Body of pancreas (tissue), 4 donors: ENCODE measurements around the gene ANKRD44. TPM values are rescaled to one million over a fixed set of nuclear protein-coding genes. Genes with fewer than 3 reads are reported as not detected.

ENCODE experiments used
- ATAC-seq: fragments of 150-250 bp; one replicate; pipeline ENCODE4 v1.9.1; 2016
- DNase-seq, 4 donors: peaks; one replicate each; pipeline ENCODE4 v3.0.0-alpha.2; 2019
- H3K27ac ChIP-seq, 4 donors: fragments of 200-600 bp; sonication (generic); 1 replicate in 3 of 4; 2 replicates in 1 of 4; pipeline versions ENCODE4 v1.5.1 to v1.6.1; 2016 to 2019; ENCODE audit warnings: mild to moderate bottlenecking in 1 of 4, mixed read lengths in 1 of 4, moderate library complexity in 1 of 4
- H3K27me3 ChIP-seq, 2 donors: fragments of 200-600 bp; sonication (generic); one replicate each; pipeline ENCODE4 v1.6.0; 2016; ENCODE audit warnings: mild to moderate bottlenecking in 1 of 2
- H3K36me3 ChIP-seq, 2 donors: fragments of 200-600 bp; sonication (generic); replicated peaks in 1 of 2; 2 replicates each; pipeline ENCODE4 v1.5.1; 2016; ENCODE audit warnings: low read depth in 2 of 2; ENCODE audit not compliant: insufficient read depth in 1 of 2
- H3K4me1 ChIP-seq: fragments of 200-600 bp; sonication (generic); one replicate; pipeline ENCODE4 v1.6.0; 2016
- H3K4me3 ChIP-seq, 2 donors: fragments of 200-600 bp; sonication (generic); 1 replicate in 1 of 2; 2 replicates in 1 of 2; pipeline ENCODE4 v1.5.1; 2016 to 2019
- H3K9me3 ChIP-seq, 3 donors: fragments of 200-600 bp; sonication (generic); 1 replicate in 2 of 3; 2 replicates in 1 of 3; pipeline ENCODE4 v1.5.1; 2016
- POLR2A ChIP-seq, 3 donors: fragments of 450-650 bp; IDR thresholded peaks; one replicate each; pipeline ENCODE4 v1.6.1; 2016; ENCODE audit warnings: antibody characterized with exemption in 3 of 3, mild to moderate bottlenecking in 2 of 3
- WGBS, 2 donors: methylation state at CpG; one replicate each; pipeline ENCODE4 v1.1.5; 2017; 5-methylcytosine and 5-hydroxymethylcytosine counted together
- intact Hi-C: fragments of 100-400 bp; cut with DNase I; formaldehyde crosslinking; loops from one replicate; pipeline ENCODE4 v1.15.1; 2023
- total RNA-seq, 2 donors: library from RNA; depleted of rRNA; stranded (reverse); fragments of >200 nt; gene quantifications; one replicate each; pipeline ENCODE4 v1.1.0, GENCODE V29; 2016
- TF ChIP-seq, protein P1 (sequence below), 7 experiments: fragments of 450-650 bp in 4 of 7; fragments of 200-600 bp in 3 of 7; sonication (generic) in 3 of 7; IDR thresholded peaks; one replicate each; pipeline ENCODE4 v1.5.1; 2016 to 2019; ENCODE audit warnings: antibody characterized with exemption in 7 of 7

Gene ANKRD44
- total RNA-seq = 10 to 100 TPM; 12.2 TPM

DNA sequence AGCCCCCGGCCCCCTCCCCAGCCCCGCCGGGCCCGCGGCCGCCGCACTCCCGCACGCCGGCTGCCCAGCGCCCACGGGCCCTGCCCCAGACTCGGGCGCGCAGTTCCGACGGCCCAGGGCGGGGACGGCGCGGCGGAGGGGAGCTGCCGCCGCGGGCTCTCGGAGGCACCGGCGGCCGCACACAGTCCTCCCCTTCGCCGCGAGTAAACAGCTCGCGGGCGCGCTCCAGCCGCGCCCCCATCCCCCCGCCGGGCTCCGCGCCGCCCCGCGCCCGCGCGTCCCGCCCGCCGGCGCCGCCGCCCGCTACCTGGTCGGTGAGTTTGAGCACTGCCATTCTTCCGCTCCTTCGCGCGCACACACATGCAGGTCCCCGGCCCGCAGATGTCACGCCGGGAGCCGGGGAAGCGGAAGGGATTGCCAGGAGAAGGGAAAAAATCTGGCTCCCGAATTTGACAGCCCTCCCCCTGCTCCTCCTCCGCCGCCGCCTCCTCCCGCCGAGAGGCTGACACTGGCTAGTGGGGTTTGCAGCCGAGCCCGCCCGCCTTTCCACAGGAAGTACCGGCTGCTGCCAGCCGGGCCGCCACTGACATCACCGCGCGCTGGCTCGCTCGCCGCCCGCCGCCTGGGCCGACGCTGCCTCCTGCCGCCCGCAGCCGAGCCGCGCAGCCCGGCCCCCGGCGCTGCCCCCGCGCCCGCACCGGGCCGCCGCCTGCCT, at the start of gene ANKRD44:
ANKRD44 (minus strand) TSS at position 510 of the 715 bp plus-strand sequence; CDS start at position 334, 176 bp downstream.
- H3K9me3 ChIP-seq = no peaks in the 10 kb centered on the region
- ATAC-seq = peak; percentile 93
- H3K27ac ChIP-seq = peak within 1 kb of the TSS; percentile 85 to 89 (median 88)
- peak within 1 kb of the TSS; percentile 33 to 47 for H3K4me3 ChIP-seq
- DNase-seq = peak; percentile 91 to 93 (median 92)
- no peaks in the 10 kb centered on the region for H3K36me3 ChIP-seq
- TF ChIP-seq, protein P1, sequence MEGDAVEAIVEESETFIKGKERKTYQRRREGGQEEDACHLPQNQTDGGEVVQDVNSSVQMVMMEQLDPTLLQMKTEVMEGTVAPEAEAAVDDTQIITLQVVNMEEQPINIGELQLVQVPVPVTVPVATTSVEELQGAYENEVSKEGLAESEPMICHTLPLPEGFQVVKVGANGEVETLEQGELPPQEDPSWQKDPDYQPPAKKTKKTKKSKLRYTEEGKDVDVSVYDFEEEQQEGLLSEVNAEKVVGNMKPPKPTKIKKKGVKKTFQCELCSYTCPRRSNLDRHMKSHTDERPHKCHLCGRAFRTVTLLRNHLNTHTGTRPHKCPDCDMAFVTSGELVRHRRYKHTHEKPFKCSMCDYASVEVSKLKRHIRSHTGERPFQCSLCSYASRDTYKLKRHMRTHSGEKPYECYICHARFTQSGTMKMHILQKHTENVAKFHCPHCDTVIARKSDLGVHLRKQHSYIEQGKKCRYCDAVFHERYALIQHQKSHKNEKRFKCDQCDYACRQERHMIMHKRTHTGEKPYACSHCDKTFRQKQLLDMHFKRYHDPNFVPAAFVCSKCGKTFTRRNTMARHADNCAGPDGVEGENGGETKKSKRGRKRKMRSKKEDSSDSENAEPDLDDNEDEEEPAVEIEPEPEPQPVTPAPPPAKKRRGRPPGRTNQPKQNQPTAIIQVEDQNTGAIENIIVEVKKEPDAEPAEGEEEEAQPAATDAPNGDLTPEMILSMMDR (IDR thresholded peaks at IDR 0.05) = peak; percentile 11 to 94 (median 53)
- TF ChIP-seq POLR2A (IDR thresholded peaks at IDR 0.05) = peak; percentile 75 to 87 (median 87)
- 0% methylated on average over 2 to 95 of the region's 102 CpGs for WGBS, 2 donors
- intact Hi-C loops = loop anchor here (5.0 kb wide), 1 partner anchor 123 kb away; no protein-coding TSS in a partner anchor
- H3K4me1 ChIP-seq = peaks cover 33% of the 10 kb centered on the region
- no peaks in the 10 kb centered on the region for H3K27me3 ChIP-seq

DNA sequence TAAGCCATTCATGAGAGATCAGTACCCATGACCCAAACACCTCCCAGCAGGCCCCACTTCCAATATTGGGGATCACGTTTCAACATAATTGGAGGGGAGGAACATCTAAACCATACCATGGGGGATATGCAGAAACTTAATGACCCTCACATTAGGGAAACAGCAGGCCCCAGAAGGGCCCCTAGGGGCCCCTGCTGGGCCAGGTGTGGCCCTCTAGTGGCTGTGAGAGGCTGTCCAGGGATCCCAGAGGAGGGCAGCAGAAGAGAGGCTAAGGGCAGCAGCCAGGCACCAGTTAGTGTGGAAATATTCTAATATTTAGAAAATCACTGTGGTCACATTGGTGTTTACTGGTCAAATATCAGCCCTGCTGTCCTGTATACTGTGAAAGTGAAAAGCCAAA, 49.3 kb upstream of the ANKRD44 start:
- WGBS, 2 donors = 100% methylated on average over 1 of the region's 1 CpG
- no peaks in the 10 kb centered on the region for H3K9me3 ChIP-seq
- H3K27ac ChIP-seq = no peak overlapping the region
- no peak for TF ChIP-seq POLR2A (IDR thresholded peaks at IDR 0.05)
- TF ChIP-seq, protein P1 (IDR thresholded peaks at IDR 0.05) = no peak
- H3K4me3 ChIP-seq = no peak overlapping the region
- H3K4me1 ChIP-seq = no peaks in the 10 kb centered on the region
- ATAC-seq (no peak), DNase-seq (no peak)
- H3K36me3 ChIP-seq = no peaks in the 10 kb centered on the region
- intact Hi-C loops = no loop called here
- no peaks in the 10 kb centered on the region for H3K27me3 ChIP-seq

DNA sequence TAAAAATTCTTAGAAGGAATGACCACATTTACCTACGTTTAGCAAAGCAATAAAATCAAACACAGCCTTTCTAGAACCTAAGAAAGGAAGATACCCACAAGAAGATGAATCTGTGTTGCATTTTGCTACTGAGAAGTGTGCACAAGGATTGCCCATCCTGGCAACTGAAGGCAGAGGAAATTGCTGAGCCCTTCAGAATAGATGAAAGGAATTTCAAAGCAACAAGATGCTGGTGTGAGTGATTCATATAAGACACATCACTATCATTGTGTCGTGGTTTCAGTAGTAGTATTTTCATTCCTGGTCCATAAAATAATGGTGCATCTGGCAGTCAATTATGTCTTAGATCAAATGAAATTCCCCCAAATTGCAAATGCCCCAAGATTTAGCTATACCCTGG, 48.4 kb upstream of the ANKRD44 start:
- Histone ChIP-seq H3K27ac (no peak overlapping the region), H3K9me3 (no peaks in the 10 kb centered on the region), H3K4me1 (no peaks in the 10 kb centered on the region), H3K36me3 (no peaks in the 10 kb centered on the region), H3K4me3 (no peak overlapping the region), H3K27me3 (no peaks in the 10 kb centered on the region)
- no peak for ATAC-seq
- intact Hi-C loops = no loop called here
- TF ChIP-seq POLR2A (IDR thresholded peaks at IDR 0.05) = no peak
- TF ChIP-seq, protein P1 (IDR thresholded peaks at IDR 0.05) = no peak
- DNase-seq = no peak
- WGBS, 2 donors = 47 to 51% methylated on average over 2 of the region's 2 CpGs

DNA sequence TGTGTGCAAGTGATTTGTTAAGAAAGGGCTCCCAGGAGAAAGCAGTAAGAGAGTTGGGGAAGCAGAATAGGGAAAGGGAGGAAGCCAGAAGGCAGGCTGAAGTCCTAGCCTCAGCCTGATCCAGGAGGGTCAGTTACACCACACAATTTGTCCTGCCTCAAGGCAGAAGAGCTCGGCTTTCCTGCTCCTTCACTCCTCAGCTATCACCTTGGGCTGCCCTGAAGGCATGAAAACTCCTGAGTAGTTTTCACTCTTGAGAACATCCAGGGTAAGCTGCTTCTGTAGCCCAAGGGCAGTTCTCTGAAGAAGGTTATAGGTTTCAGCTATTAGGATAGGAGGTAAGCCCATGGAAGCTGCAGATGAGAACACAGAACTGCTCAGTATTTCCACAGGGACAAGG, 47.4 kb upstream of the ANKRD44 start:
- no peaks in the 10 kb centered on the region for H3K27me3 ChIP-seq
- TF ChIP-seq POLR2A (IDR thresholded peaks at IDR 0.05) = no peak
- TF ChIP-seq, protein P1 (IDR thresholded peaks at IDR 0.05) = no peak
- 64 to 70% methylated on average over 1 of the region's 1 CpG for WGBS, 2 donors
- no peak for DNase-seq
- no peaks in the 10 kb centered on the region for H3K9me3 ChIP-seq
- intact Hi-C loops = no loop called here
- H3K27ac ChIP-seq = no peak overlapping the region
- no peaks in the 10 kb centered on the region for H3K36me3 ChIP-seq
- no peaks in the 10 kb centered on the region for H3K4me1 ChIP-seq
- no peak for ATAC-seq
- no peak overlapping the region for H3K4me3 ChIP-seq

DNA sequence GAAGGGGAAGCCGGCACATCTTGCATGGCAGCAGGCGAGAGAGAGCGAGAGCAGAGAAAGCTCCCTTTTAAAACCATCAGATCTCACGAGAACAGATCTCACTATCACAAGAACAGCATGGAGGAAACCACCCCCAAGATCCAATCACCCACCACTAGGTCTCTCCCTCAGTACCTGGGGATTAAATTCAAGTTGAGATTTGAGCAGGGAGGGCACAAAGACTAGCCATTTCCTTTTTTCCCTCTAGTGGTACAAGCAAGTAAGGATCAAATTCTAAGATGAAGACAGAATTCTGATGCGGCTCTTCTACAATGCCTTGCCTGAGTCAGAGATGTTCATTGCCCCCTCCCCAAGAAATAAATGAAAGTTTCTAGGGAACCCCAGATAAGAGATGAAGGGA, 45.6 kb upstream of the ANKRD44 start:
- intact Hi-C loops = no loop called here
- Histone ChIP-seq H3K27ac (no peak overlapping the region), H3K36me3 (no peaks in the 10 kb centered on the region), H3K27me3 (no peaks in the 10 kb centered on the region), H3K4me1 (no peaks in the 10 kb centered on the region), H3K9me3 (no peaks in the 10 kb centered on the region), H3K4me3 (no peak overlapping the region)
- no peak for ATAC-seq
- 71 to 77% methylated on average over 5 of the region's 5 CpGs for WGBS, 2 donors
- TF ChIP-seq POLR2A (IDR thresholded peaks at IDR 0.05) = no peak
- TF ChIP-seq, protein P1 (IDR thresholded peaks at IDR 0.05) = peak in 1 of 7 experiments; percentile 4
- no peak for DNase-seq
